ENCODE results near the gene R3HDM2. TPM values are rescaled to one million over a fixed set of nuclear protein-coding genes. Genes with fewer than 3 reads are reported as not detected.
"Not testable (repeated sequence)": the region's sequence is repeated elsewhere in the genome, so short reads cannot be mapped to it uniquely, and the experiment has no call there.

The R3HDM2 gene
- total RNA-seq, 4 donors from 2014 or later, result 43.4 to 97.6 (median 65.1) TPM

DNA sequence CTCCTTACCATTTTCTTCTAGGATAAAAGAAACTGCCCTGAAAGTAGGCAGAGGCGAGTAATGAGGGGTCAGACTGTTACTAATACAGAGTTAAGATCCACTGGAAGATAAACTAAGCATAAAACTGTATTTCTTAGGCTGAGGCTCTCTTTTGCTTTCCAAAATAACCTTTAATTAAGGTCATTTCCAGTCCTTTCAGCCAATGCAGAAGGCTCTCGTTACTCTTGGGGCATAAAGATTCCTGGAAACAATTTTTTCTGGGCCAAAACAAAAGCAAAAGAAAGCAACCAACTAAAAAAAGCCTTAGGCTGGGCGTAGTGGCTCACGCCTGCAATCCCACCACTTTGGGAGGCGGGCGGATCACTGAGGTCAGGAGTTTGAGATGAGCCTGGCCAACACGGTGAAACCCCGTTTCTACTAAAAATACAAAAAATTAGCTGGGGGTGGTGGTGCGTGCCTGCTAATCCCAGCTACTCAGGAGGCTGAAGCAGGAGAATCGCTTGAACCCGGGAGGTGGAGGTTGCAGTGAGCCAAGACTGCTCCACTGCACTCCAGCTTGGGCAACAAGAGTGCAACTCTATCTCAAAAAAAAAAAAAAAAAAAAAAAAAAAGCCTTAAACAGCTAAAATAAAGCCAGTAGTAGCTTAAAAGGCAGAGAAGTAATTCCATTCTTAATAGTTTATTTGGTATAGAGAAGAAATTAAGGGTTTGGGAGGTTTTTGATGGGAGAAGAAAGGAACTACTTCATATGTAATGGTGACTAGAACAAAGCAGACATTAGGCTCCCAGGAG, 111.0 kb downstream of the R3HDM2 start:
- H3K9me3 ChIP-seq, result no peaks in the 10 kb centered on the region
- TF ChIP-seq, protein P1, sequence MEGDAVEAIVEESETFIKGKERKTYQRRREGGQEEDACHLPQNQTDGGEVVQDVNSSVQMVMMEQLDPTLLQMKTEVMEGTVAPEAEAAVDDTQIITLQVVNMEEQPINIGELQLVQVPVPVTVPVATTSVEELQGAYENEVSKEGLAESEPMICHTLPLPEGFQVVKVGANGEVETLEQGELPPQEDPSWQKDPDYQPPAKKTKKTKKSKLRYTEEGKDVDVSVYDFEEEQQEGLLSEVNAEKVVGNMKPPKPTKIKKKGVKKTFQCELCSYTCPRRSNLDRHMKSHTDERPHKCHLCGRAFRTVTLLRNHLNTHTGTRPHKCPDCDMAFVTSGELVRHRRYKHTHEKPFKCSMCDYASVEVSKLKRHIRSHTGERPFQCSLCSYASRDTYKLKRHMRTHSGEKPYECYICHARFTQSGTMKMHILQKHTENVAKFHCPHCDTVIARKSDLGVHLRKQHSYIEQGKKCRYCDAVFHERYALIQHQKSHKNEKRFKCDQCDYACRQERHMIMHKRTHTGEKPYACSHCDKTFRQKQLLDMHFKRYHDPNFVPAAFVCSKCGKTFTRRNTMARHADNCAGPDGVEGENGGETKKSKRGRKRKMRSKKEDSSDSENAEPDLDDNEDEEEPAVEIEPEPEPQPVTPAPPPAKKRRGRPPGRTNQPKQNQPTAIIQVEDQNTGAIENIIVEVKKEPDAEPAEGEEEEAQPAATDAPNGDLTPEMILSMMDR (IDR thresholded peaks at IDR 0.05), result no peak
- TF ChIP-seq POLR2A (IDR thresholded peaks at IDR 0.05) (no peak), EP300 (IDR thresholded peaks at IDR 0.05) (no peak), POLR2AphosphoS5 (IDR thresholded peaks at IDR 0.05) (no peak)
- no peak for DNase-seq (ENCODE audit: low spot score in 2 of 2)
- H3K27ac ChIP-seq, result no peak overlapping the region
- peaks cover 2% of the 10 kb centered on the region for H3K4me1 ChIP-seq
- no peaks in the 10 kb centered on the region for H3K27me3 ChIP-seq
- H3K36me3 ChIP-seq, result peaks cover 2% of the 10 kb centered on the region
- WGBS, result 52% methylated on average over 11 of the region's 11 CpGs
- H3K4me3 ChIP-seq, result no peak overlapping the region

DNA sequence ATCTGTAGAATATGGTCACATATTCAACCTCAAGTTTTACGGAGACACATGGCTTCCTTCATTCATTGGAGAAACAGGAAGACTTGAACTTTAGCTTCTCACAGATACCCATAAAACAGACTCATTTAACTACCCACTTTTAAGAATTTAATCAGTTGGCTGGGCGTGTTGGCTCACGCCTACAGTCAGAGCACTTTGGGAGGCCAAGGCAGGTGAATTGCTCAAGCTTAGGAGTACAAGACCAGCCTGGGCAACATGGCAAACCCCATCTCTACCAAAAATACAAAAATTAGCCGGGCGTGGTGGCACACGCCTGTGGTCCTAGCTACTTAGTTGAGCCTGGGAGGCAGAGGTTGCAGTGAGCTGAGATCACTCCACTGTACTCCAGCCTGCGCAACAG, 115.2 kb downstream of the R3HDM2 start:
- TF ChIP-seq POLR2A (IDR thresholded peaks at IDR 0.05) (no peak), EP300 (IDR thresholded peaks at IDR 0.05) (no peak)
- TF ChIP-seq, protein P1 (IDR thresholded peaks at IDR 0.05), result no peak
- Histone ChIP-seq H3K4me1 (peaks cover 2% of the 10 kb centered on the region), H3K27ac (no peak overlapping the region), H3K9me3 (no peaks in the 10 kb centered on the region), H3K4me3 (no peak overlapping the region), H3K36me3 (no peaks in the 10 kb centered on the region), H3K27me3 (no peaks in the 10 kb centered on the region)
- no peak for DNase-seq (ENCODE audit: low spot score in 2 of 2)
- WGBS, result 77% methylated on average over 7 of the region's 7 CpGs

DNA sequence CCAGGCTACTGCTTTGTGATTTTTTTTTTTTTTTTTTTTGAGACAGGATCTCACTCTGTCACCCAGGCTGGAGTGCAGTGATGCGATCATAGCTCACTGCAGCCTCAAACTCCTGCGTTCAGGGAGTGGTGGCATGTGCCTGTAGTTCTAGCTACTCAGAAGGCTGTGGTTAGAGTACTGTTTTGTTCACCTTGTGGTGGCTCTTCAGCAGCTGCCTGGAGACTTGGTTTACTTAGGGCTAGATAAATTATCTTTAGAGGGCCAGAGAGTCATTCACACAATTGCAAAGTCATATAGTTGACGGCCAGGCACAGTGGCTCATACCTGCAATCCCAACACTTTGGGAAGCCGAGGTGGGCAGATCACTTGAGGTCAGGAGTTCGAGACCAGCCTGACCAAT, 118.6 kb downstream of the R3HDM2 start:
- DNase-seq (ENCODE audit: low spot score in 2 of 2); H3K4me1 ChIP-seq; H3K27ac ChIP-seq; H3K9me3 ChIP-seq; H3K4me3 ChIP-seq; H3K27me3 ChIP-seq; H3K36me3 ChIP-seq: not testable (repeated sequence)
- 94% methylated on average over 5 of the region's 5 CpGs for WGBS

DNA sequence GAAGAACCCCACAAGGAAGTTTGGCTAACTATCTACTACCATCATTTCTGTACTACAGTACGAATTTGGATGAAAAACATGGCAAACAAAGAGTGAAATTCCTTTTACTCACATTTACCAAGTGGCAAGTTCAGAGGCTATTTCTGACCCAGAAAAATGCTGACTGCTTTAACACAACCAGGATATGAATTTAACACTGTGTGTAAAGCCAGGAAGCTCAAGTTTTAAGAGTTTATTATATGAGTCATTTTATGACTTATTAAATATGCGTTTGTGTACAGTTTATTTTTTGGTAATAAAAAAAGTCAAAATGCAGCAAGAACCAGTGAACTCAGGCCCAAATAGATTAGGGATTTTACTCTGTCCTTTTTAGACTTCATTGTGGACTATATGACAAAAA, 121.4 kb downstream of the R3HDM2 start:
- H3K27ac ChIP-seq, result no peak overlapping the region
- H3K4me3 ChIP-seq, result no peak overlapping the region
- no peaks in the 10 kb centered on the region for H3K27me3 ChIP-seq
- TF ChIP-seq, protein P1 (IDR thresholded peaks at IDR 0.05), result no peak
- TF ChIP-seq EP300 (IDR thresholded peaks at IDR 0.05), result no peak
- no peak for TF ChIP-seq POLR2AphosphoS5 (IDR thresholded peaks at IDR 0.05)
- TF ChIP-seq POLR2A (IDR thresholded peaks at IDR 0.05), result no peak
- H3K4me1 ChIP-seq, result no peaks in the 10 kb centered on the region
- peaks cover 23% of the 10 kb centered on the region for H3K36me3 ChIP-seq
- no peak for DNase-seq (ENCODE audit: low spot score in 2 of 2)
- 40% methylated on average over 2 of the region's 2 CpGs for WGBS
- H3K9me3 ChIP-seq, result no peaks in the 10 kb centered on the region

DNA sequence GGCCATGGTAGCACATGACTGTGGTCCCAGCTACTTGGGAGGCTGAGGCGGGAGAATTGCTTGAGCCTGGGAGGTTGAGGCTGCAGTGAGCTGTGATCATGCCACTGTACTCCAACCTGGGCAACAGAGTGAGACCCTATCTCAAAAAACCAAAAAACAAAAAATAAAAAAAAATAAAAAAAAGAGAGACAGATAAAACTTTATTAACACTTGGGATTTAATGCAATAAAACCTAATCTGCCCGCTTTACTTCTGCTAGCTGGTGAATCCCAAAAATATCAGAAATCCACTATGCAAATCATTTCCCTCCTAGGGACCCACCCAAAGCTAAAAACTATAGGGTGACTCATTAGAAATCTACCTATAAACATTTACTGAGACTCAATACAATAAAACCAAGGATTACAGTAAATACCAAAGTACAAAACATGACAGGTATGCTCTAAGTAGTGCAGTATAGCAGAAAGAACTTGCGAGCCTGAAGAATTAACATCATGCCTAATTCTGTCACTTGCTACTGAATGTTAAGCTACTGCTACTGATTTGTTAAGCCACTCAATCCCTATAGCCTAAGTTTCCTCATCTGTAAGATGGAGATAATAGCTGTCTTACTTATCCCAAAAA, 129.8 kb downstream of the R3HDM2 start:
- Histone ChIP-seq H3K27ac (no peak overlapping the region), H3K27me3 (no peaks in the 10 kb centered on the region), H3K4me3 (no peak overlapping the region), H3K9me3 (no peaks in the 10 kb centered on the region), H3K36me3 (peaks cover 67% of the 10 kb centered on the region), H3K4me1 (no peaks in the 10 kb centered on the region)
- 97% methylated on average over 3 of the region's 3 CpGs for WGBS
- DNase-seq (ENCODE audit: low spot score in 2 of 2), result no peak
- TF ChIP-seq, protein P1 (IDR thresholded peaks at IDR 0.05), result no peak
- TF ChIP-seq POLR2AphosphoS5 (IDR thresholded peaks at IDR 0.05), result no peak
- no peak for TF ChIP-seq POLR2A (IDR thresholded peaks at IDR 0.05)
- TF ChIP-seq EP300 (IDR thresholded peaks at IDR 0.05), result no peak

Data from suprapubic skin (tissue), 4 donors.